Rectal smooth muscle tissue (tissue), 1 donor: ENCODE data around the gene ZFYVE21.

ENCODE experiments used
- H3K27ac ChIP-seq: one replicate; pipeline ENCODE4 v1.7.0; 2013; ENCODE audit warnings: low read depth, low read length, inconsistent platforms
- H3K27me3 ChIP-seq: one replicate; pipeline ENCODE4 v1.7.0; 2013; ENCODE audit warnings: low read length; ENCODE audit not compliant: control insufficient read depth, insufficient read depth
- H3K36me3 ChIP-seq: one replicate; pipeline ENCODE4 v1.7.0; 2013; ENCODE audit warnings: low read length; ENCODE audit not compliant: control insufficient read depth, insufficient read depth
- H3K4me1 ChIP-seq: one replicate; pipeline ENCODE4 v1.7.0; 2013; ENCODE audit warnings: low read length; ENCODE audit not compliant: control insufficient read depth, insufficient read depth
- H3K4me3 ChIP-seq: one replicate; pipeline ENCODE4 v1.7.0; 2013; ENCODE audit warnings: low read length
- H3K9ac ChIP-seq: one replicate; pipeline ENCODE4 v1.7.0; 2013; ENCODE audit warnings: low read length

The ZFYVE21 gene

DNA sequence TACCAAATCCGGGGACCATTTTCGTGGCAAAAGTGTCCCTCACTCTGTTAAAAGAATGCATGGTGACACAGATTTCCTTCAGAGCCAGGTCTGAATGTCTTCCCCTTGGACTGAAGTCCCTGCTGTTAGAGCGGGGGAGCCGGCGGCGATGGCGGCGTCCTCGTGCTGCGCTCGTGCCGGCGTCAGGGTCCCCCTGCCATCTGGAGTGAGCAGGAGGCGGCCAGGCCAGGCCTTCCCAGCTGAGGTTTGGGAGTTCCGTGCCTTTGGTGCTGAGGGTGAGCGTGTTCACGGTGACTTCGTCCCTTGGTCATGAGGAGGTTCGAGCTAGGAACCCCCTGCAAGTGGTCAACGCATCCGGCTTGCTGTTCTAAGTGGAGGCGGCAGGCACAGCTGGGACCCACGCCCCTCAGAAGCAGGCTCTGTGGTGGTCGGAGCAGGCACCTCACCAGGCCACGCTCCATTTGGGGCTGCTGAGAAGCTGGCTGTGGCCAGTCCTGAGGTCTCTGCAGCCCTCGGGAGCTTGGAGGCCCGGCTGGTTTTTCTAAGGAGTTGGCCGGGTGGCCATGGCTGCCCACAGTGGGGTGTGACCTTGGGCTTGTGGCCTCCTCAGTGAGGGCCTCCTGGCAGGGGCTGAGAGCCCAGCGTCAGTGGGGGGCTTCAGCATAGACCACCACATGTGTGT lies 9.5 kb downstream of the ZFYVE21 start:
- no peak overlapping the region for H3K4me3 ChIP-seq
- peaks cover 20% of the 10 kb centered on the region for H3K36me3 ChIP-seq
- no peaks in the 10 kb centered on the region for H3K27me3 ChIP-seq
- H3K9ac ChIP-seq = no peak overlapping the region
- H3K4me1 ChIP-seq = peaks cover 20% of the 10 kb centered on the region
- no peak overlapping the region for H3K27ac ChIP-seq

DNA sequence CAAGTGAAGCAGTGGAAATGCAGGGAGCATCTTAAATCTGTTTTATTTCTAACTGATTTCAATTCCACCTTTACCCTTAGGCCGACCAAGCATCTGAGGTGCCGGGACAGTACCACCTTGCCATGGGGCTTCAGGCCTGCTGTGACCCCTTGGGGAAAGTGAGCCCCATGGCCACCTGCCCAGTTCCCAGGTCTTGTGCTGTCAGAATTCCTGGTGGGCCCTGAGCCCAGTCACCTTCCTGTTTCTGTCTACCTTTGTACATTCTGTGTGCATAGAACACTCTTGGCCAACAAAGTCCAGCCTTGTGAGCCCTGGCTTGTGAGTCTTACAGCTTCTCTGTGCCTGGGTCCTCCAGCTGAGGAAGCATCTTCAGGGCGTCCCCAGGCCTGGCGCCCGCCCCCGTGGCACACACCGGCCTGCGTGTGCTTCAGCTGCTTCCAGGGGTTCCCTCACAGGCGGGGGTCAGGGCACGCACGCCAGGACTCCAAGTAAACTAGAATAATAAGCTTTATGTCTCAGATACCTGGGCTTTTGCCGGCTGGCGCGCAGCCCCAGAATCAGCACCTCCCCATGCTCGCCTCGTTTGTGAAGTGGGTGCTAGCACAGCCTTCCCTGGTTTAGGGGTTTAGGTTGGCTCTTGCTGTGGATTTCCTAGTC lies 10.3 kb downstream of the ZFYVE21 start:
- H3K27ac ChIP-seq = no peak overlapping the region

DNA sequence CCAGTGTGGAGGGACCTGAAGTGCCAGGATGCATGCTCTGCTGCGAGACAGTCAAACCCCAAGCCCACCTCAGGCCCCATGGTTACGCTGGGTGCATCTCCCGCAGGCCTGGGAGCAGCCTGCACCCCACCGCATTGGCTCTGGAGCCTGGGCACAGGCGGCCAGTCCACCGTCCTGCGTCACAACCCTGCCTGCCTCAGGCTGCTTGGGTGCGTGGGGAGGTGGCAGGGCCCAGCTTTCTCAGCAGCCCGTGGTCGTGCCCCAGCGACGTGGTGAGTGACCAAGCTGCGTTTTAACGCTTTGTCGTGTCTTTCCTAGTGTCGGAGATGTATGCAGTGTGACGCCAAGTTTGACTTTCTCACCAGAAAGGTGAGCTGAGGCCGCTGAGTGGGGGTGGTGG lies 10.9 kb downstream of the ZFYVE21 start:
- H3K36me3 ChIP-seq = peaks cover 25% of the 10 kb centered on the region
- H3K9ac ChIP-seq = no peak overlapping the region
- peaks cover 20% of the 10 kb centered on the region for H3K4me1 ChIP-seq
- no peaks in the 10 kb centered on the region for H3K27me3 ChIP-seq
- H3K4me3 ChIP-seq = no peak overlapping the region
- H3K27ac ChIP-seq = no peak overlapping the region

More for the DNA sequence above, 10.3 kb downstream of the ZFYVE21 start:
- peaks cover 20% of the 10 kb centered on the region for H3K4me1 ChIP-seq
- H3K36me3 ChIP-seq = peaks cover 25% of the 10 kb centered on the region
- no peak overlapping the region for H3K4me3 ChIP-seq
- no peak overlapping the region for H3K9ac ChIP-seq
- no peaks in the 10 kb centered on the region for H3K27me3 ChIP-seq

DNA sequence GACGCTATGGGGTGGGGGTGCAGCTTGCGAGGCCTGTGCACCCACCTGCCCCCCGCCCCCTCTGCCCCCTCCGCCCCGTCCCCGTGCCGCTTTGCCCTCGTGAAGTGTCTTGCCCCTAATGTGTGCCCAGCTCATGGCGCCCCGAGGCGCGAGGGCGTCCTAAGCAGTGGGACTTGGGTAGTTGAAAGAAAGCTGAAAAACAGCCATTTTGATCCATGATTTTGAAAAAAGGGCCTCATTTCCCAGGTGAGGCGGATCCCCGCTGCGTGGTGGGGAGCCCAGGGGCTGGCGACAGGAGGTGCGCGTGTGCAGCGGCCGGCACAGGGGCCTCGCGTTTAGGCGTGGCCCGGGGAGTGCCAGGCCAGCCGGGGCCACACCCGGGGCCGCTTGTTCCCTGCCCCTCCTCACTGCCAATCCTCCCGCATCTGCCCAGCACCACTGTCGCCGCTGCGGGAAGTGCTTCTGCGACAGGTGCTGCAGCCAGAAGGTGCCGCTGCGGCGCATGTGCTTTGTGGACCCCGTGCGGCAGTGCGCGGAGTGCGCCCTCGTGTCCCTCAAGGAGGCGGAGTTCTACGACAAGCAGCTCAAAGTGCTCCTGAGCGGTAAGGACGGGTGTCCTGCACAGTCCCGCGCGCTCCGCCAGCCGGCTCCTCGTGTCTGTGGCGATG lies 11.8 kb downstream of the ZFYVE21 start:
- H3K4me1 ChIP-seq = peaks cover 20% of the 10 kb centered on the region
- H3K36me3 ChIP-seq = peaks cover 25% of the 10 kb centered on the region
- H3K27me3 ChIP-seq = no peaks in the 10 kb centered on the region
- H3K4me3 ChIP-seq = no peak overlapping the region
- H3K27ac ChIP-seq = no peak overlapping the region
- no peak overlapping the region for H3K9ac ChIP-seq

DNA sequence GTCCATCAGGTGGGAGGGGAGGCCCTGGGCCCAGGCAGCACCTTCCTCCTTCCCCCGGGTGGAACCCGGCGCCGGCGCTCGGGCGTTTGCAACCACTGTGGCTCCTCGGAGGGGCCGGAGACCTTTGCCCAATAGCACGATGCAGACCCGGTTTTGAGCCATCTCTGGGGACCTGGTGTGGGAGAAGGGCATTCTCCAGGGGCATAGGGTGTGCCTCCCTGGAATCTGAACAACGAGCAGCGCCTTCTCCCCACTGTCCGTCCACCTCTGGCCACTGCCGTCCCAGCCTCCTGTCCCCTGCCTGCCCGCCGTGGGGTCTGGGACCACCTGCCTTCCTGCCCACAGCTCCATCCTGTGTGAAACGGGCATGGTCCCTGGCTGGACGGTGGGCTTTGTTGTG lies 12.5 kb downstream of the ZFYVE21 start:
- no peaks in the 10 kb centered on the region for H3K27me3 ChIP-seq
- H3K4me1 ChIP-seq = peaks cover 16% of the 10 kb centered on the region
- H3K36me3 ChIP-seq = peaks cover 26% of the 10 kb centered on the region

DNA sequence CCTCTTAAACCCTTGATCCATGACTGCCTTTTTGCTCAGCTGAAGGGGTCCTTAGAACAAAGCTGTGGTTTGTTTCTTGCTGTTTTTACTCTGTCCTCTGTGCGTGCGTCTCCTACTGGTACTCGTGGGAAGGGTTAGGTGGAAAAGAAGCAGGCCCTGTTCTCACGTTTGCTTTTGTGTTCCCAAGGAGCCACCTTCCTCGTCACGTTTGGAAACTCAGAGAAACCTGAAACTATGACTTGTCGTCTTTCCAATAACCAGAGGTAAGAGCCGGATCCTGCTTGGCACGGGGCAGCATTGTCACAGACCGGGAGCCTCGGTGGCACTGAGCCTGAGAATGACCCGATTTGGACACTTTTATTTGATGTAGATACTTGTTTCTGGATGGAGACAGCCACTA lies 13.1 kb downstream of the ZFYVE21 start:
- Histone ChIP-seq H3K27me3 (no peaks in the 10 kb centered on the region), H3K36me3 (peaks cover 31% of the 10 kb centered on the region), H3K27ac (no peak overlapping the region), H3K9ac (no peak overlapping the region), H3K4me3 (no peak overlapping the region), H3K4me1 (peaks cover 10% of the 10 kb centered on the region)

More for the DNA sequence above, 12.5 kb downstream of the ZFYVE21 start:
- H3K9ac ChIP-seq = no peak overlapping the region
- no peak overlapping the region for H3K27ac ChIP-seq
- no peak overlapping the region for H3K4me3 ChIP-seq

DNA sequence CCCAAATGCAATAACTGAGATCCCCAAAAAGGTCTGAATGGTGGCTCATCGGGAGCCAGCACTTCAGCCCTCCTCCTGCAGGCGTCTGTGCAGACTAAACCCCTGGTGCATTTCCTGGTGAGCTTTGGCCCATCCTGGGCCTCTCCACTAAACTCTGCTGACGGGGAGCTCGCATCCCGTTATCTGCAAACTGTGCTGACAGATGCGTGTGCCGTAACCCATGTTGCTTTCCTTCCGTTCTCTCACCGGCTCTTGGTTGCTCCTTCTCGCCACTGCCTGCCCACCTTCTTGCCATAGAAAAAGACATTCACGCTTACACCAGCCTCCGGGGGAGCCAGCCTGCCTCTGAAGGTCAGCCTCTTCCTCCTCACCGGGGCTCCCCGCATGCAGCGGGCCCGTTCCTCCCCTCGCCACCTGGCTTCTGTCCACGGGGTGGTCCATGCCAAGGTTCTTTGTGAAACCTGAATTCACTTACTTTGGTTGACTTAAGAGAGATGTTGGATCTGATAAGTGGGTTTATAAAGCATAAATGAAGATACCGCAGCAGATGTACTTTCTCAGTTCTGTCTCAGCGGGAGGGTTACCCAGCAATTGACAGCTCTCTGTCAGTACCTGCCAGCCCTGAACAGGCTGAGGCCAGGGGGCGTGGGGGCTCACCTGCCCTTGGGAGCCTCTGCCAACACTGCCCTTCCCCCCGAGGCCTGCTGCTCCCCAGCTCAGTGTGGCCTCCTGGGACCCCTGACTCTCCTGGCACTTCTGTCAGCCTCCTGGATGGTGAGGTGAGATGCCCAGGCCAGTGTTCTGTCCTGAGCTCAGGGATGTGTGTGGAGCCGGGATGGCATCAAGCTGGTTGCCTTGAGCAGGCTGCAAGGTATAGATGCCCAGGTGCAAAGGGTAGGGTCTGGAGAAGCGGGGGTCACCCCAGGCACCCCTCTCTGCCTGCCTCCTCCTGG lies 14.2 kb downstream of the ZFYVE21 start:
- H3K27me3 ChIP-seq = no peaks in the 10 kb centered on the region
- H3K36me3 ChIP-seq = peaks cover 36% of the 10 kb centered on the region
- no peaks in the 10 kb centered on the region for H3K4me1 ChIP-seq
- no peak overlapping the region for H3K9ac ChIP-seq
- no peak overlapping the region for H3K4me3 ChIP-seq
- H3K27ac ChIP-seq = no peak overlapping the region

DNA sequence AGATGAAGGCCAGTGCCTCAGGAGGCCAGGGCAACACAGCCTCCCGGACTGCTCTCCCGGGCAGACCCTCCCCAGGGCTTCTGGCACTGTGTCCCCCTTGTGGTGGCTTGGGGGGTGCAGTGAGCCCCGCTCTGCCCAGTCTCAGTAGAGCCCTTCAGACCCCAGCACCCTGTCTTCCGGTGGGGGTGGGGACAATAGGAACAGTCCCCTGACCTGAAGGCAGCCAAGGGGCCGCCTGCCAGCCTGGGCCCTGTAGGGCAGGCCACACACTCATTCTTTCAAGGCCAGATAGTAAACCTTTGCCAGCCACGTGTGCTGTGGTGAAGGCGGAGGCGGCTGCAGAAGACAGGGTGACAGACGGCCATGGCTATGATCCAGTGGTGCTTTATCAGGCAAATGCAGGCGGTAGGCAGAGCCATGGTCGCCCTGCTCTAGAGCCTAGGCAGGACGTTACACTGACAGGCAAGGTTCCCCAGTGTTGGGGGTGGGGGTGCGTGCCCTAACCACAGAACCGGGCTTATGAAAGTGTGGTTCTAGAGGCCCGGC lies 15.0 kb downstream of the ZFYVE21 start:
- H3K4me3 ChIP-seq = no peak overlapping the region
- H3K9ac ChIP-seq = no peak overlapping the region
- H3K27me3 ChIP-seq = no peaks in the 10 kb centered on the region
- no peaks in the 10 kb centered on the region for H3K4me1 ChIP-seq
- H3K36me3 ChIP-seq = peaks cover 36% of the 10 kb centered on the region
- H3K27ac ChIP-seq = no peak overlapping the region

DNA sequence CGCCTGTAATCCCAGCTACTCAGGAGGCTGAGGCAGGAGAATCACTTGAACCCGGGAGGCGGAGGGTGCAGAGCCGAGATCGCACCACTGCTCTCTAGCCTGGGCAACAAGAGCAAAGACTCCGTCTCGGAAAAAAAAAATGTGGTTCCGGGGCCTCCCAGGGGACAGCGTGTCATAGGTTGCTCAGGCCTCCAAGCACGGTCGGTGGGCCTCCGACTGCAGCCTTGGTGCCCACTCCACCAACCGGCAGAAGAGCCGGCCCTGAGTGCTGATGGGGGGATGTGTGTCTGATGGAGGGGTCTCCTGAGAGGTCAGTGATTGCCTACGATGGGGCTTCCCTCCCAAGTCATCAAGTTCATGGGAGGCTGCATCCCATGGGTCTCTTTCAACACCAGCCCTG lies 15.9 kb downstream of the ZFYVE21 start:
- H3K36me3 ChIP-seq = peaks cover 37% of the 10 kb centered on the region
- no peaks in the 10 kb centered on the region for H3K27me3 ChIP-seq
- H3K9ac ChIP-seq = no peak overlapping the region
- H3K4me3 ChIP-seq = no peak overlapping the region
- H3K27ac ChIP-seq = no peak overlapping the region
- H3K4me1 ChIP-seq = peaks cover 1% of the 10 kb centered on the region

DNA sequence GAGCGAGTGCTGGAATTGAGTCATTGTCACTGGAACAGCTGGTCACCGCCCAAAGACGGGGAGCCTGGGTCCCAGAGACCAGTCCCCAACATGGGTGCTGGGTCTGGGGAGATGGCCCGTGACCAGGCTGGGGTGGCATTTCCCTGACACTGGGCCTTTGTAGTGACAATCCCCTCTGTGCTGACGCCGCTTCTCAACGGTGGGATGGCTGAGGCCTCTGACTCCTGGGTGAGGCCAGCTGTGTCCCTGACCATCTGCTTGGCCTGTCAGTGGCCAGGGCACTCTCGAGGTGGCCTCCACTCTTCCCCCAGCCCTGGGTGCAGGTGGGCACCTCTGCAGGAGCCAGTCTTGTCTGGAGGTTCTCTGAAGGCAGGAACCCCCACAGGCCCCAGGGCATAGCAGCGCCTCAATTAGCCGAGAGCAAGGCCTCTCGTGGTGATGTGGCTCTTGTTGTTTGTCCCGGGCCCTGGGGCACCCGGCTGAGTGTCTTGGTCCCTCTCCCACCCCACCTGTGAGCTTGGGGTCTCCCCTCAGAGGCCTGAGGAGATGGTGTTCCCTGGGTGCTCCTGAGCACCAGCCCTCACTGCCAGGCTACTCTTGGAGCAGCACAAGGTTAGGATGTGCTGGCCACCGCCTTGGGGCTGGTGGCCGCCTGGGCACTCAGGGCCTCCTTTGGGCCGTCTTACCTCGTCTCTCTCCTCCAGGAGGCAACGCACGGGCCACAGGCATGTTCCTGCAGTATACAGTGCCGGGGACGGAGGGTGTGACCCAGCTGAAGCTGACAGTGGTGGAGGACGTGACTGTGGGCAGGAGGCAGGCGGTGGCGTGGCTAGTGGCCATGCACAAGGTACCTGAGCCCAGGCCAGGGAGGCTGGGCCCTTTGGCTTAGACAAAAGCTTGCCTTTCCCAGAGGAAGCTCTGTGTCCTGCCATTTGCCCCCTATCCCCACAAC lies 16.6 kb downstream of the ZFYVE21 start:
- Histone ChIP-seq H3K36me3 (peaks cover 39% of the 10 kb centered on the region), H3K9ac (no peak overlapping the region), H3K27me3 (no peaks in the 10 kb centered on the region), H3K4me1 (peaks cover 3% of the 10 kb centered on the region), H3K27ac (no peak overlapping the region), H3K4me3 (no peak overlapping the region)
